Adrenal gland (tissue), 12 donors: ENCODE measurements around the gene GPATCH4. TPM values are rescaled to one million over a fixed set of nuclear protein-coding genes. Genes with fewer than 3 reads are reported as not detected.
A peak's percentile ranks its signal among the peaks of the same experiment; 100 is the strongest.
"Not testable (repeated sequence)": the region's sequence is repeated elsewhere in the genome, so short reads cannot be mapped to it uniquely, and the experiment has no call there.

Experiments used
- DNase-seq, 7 donors: peaks; one replicate each; pipeline ENCODE4 v3.0.0-alpha.2; 2019 to 2020
- H3K27ac ChIP-seq, 5 donors: fragments of 200-600 bp; sonication (generic) in 4 of 5; 1 replicate in 3 of 5; 2 replicates in 2 of 5; pipeline versions ENCODE4 v1.5.1 to v1.8.0; 2016 to 2020; ENCODE audit warnings: mild to moderate bottlenecking in 1 of 5
- H3K27me3 ChIP-seq: fragments of 200-600 bp; 2 replicates; pipeline ENCODE4 v1.8.0; 2021
- H3K36me3 ChIP-seq, 2 donors: fragments of 200-600 bp; replicated peaks in 1 of 2; 1 replicate in 1 of 2; 2 replicates in 1 of 2; pipeline versions ENCODE4 v1.5.1 to v1.8.0; 2018 to 2022
- H3K4me1 ChIP-seq, 2 donors: fragments of 200-600 bp; replicated peaks in 1 of 2; 1 replicate in 1 of 2; 2 replicates in 1 of 2; pipeline versions ENCODE4 v1.5.1 to v1.8.0; 2018 to 2021
- H3K4me3 ChIP-seq, 4 donors: fragments of 200-600 bp; sonication (generic) in 3 of 4; one replicate each; pipeline ENCODE4 v1.5.1; 2016 to 2018
- H3K9me3 ChIP-seq, 3 donors: fragments of 200-600 bp; sonication (generic) in 1 of 3; replicated peaks in 1 of 3; 1 replicate in 2 of 3; 2 replicates in 1 of 3; pipeline versions ENCODE4 v1.5.1 to v1.8.0; 2016 to 2021
- CTCF ChIP-seq, 6 experiments: fragments of 450-650 bp in 4 of 6; fragments of 200-600 bp in 2 of 6; sonication (generic) in 1 of 6; IDR thresholded peaks; 1 replicate in 5 of 6; 2 replicates in 1 of 6; pipeline versions ENCODE4 v1.5.1 to v1.8.0; 2016 to 2021; ENCODE audit warnings: antibody characterized with exemption in 6 of 6, mild to moderate bottlenecking in 2 of 6, moderate library complexity in 1 of 6
- POLR2A ChIP-seq, 2 donors: fragments of 450-650 bp; IDR thresholded peaks; one replicate each; pipeline ENCODE4 v1.6.1; 2017; ENCODE audit warnings: antibody characterized with exemption in 2 of 2, mild to moderate bottlenecking in 2 of 2, moderate library complexity in 1 of 2
- WGBS, 4 donors: extraction: QIAGEN DNeasy Blood & Tissue Kit in 2 of 4; methylation state at CpG; one replicate each; pipeline versions ENCODE4 v1.1.5 to v1.1.7; 2013 to 2017; 5-methylcytosine and 5-hydroxymethylcytosine counted together
- intact Hi-C, 2 donors: fragments of 100-400 bp; cut with DNase I; formaldehyde crosslinking; loops; one replicate each; pipeline versions ENCODE4 v1.14.1 to v1.15.0; 2022 to 2023
- polyA plus RNA-seq, 3 donors: library from polyadenylated mRNA; stranded (reverse); fragments of 200-250 nt in 2 of 3; fragments of 350-450 nt in 1 of 3; fragmentation: Illumina TruSeq in 1 of 3; extraction: RNeasy Lipid Tissue Mini Kit (QIAGEN cat#74804) in 1 of 3; gene quantifications; one replicate each; pipeline ENCODE4 v1.2.3, GENCODE V29; 2013 to 2014
- total RNA-seq, 9 donors: library from RNA; depleted of rRNA in 4 of 9; stranded (reverse); fragments of >200 nt in 4 of 9; fragments of 120-200 nt in 1 of 9; fragmentation: NEBNext Ultra II Directional in 1 of 9; extraction: Animal tissue kit (Norgen Biotek cat#: 25700) in 1 of 9; gene quantifications; one replicate each; pipeline versions ENCODE4 v1.1.0 to v1.2.4, GENCODE V29; 2013 to 2023
- donor health status: healthy with polysubstance abuse.
- donor health status: Bipolar disorder and iron deficiency.
- donor health status: DM: yes; HTN: yes; CAD: no.
- donor health status: DM: no; HTN: no; CAD: no.
- donor health status: DM: no; HTN: no; CAD: no.
- donor health status: DM: yes; HTN: yes; CAD: no.

GPATCH4 gene
- total and polyA plus RNA-seq, 12 donors, result 7.8 to 72.2 (median 26.3) TPM

DNA sequence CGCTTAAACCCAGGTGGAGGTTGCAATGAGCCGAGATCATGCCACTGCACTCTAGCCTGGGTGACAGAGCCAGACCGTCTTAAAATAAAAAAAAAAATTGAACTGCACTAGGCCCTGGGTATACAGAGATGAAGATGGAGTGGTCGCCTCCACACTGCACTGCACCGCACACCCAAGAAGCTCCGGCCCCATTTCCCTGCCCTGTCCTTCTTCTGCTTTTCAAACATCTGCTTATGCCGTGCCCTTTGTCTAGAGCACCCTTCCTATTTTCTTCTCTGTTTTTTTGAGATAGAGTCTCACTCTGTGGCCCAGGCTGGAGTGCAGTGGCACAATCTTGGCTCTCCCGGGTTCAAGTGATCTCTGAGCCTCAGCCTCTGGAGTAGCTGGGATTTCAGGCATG lies 46.3 kb downstream of the GPATCH4 start:
- Histone ChIP-seq H3K27ac (no peak overlapping the region), H3K4me3 (no peak overlapping the region), H3K4me1 (no peaks in the 10 kb centered on the region), H3K9me3 (no peaks in the 10 kb centered on the region), H3K27me3 (no peaks in the 10 kb centered on the region), H3K36me3 (no peaks in the 10 kb centered on the region)
- TF ChIP-seq CTCF (IDR thresholded peaks at IDR 0.05) (no peak), POLR2A (IDR thresholded peaks at IDR 0.05) (no peak)
- intact Hi-C loops, result no loop called here
- 73 to 82% (median 78%) methylated on average over 8 of the region's 8 CpGs for WGBS, 4 donors
- DNase-seq, result no peak

- Histone ChIP-seq H3K9me3 (no peaks in the 10 kb centered on the region), H3K4me3 (no peak overlapping the region), H3K36me3 (no peaks in the 10 kb centered on the region), H3K27me3 (no peaks in the 10 kb centered on the region), H3K27ac (no peak overlapping the region), H3K4me1 (no peaks in the 10 kb centered on the region)
- intact Hi-C loops, result no loop called here
- no peak for TF ChIP-seq POLR2A (IDR thresholded peaks at IDR 0.05)
- WGBS, 4 donors, result 85 to 98% (median 97%) methylated on average over 2 to 6 of the region's 6 CpGs
- DNase-seq, result no peak
Measured at GRCh38 chr1:156553860-156554485, 47.3 kb downstream of the GPATCH4 start.

GRCh38 chr1:156552937-156553336 lies 48.3 kb downstream of the GPATCH4 start:
- 76 to 95% (median 79%) methylated on average over 4 of the region's 4 CpGs for WGBS, 4 donors
- H3K4me3 ChIP-seq, H3K9me3 ChIP-seq, H3K4me1 ChIP-seq, H3K27me3 ChIP-seq, intact Hi-C loops, H3K36me3 ChIP-seq: not testable (repeated sequence)
- peak overlapping the region in 1 of 5 donors; percentile 50 for H3K27ac ChIP-seq
- peak in 6 of 7 donors; percentile 34 to 69 (median 46) for DNase-seq

- Histone ChIP-seq H3K4me3 (no peak overlapping the region), H3K27ac (no peak overlapping the region), H3K4me1 (no peaks in the 10 kb centered on the region), H3K9me3 (no peaks in the 10 kb centered on the region), H3K36me3 (no peaks in the 10 kb centered on the region), H3K27me3 (no peaks in the 10 kb centered on the region)
- DNase-seq, result no peak
- TF ChIP-seq POLR2A (IDR thresholded peaks at IDR 0.05) (no peak), CTCF (IDR thresholded peaks at IDR 0.05) (no peak)
- 75 to 79% (median 78%) methylated on average over 5 of the region's 5 CpGs for WGBS, 4 donors
- intact Hi-C loops, result no loop called here
Measured at GRCh38 chr1:156552518-156552917, 48.8 kb downstream of the GPATCH4 start.

GRCh38 chr1:156551869-156552268 lies 49.4 kb downstream of the GPATCH4 start:
- intact Hi-C loops, result no loop called here
- Histone ChIP-seq H3K27me3 (no peaks in the 10 kb centered on the region), H3K9me3 (no peaks in the 10 kb centered on the region), H3K36me3 (no peaks in the 10 kb centered on the region), H3K4me1 (no peaks in the 10 kb centered on the region), H3K4me3 (no peak overlapping the region), H3K27ac (no peak overlapping the region)
- DNase-seq, result peak in 5 of 7 donors; percentile 26 to 70 (median 53)
- 35 to 66% (median 54%) methylated on average over 6 of the region's 6 CpGs for WGBS, 4 donors
- no peak for TF ChIP-seq CTCF (IDR thresholded peaks at IDR 0.05)
